HL-60 (cell line): ENCODE data around the gene LRRC43.

Source experiments
- DNase-seq, 2 experiments: peaks; one replicate each; pipeline ENCODE4 v3.0.0-alpha.2; 2010 to 2020; ENCODE audit warnings: low read depth in 1 of 2, low spot score in 1 of 2
- H3K27ac ChIP-seq: fragments of 250-450 bp; sonication (Bioruptor Pico); replicated peaks from 2 replicates; pipeline ENCODE4 v1.5.1; 2020; ENCODE audit warnings: mild to moderate bottlenecking, moderate library complexity
- H3K27me3 ChIP-seq: fragments of 250-450 bp; sonication (Bioruptor Pico); 2 replicates; pipeline ENCODE4 v1.5.1; 2021; ENCODE audit warnings: mild to moderate bottlenecking, moderate library complexity; ENCODE audit not compliant: insufficient read depth, poor library complexity, severe bottlenecking
- H3K4me3 ChIP-seq: replicated peaks from 2 replicates; pipeline ENCODE4 v1.5.1; 2011; ENCODE audit warnings: mild to moderate bottlenecking, control low read depth, low read length; ENCODE audit not compliant: insufficient read depth
- GABPA ChIP-seq: IDR thresholded peaks from 2 replicates; pipeline ENCODE4 v1.6.1; 2012; ENCODE audit warnings: low read depth
- POLR2AphosphoS5 ChIP-seq: IDR thresholded peaks from 2 replicates; pipeline ENCODE4 v1.6.1; 2012; ENCODE audit warnings: low read depth
- SPI1 ChIP-seq: IDR thresholded peaks from 2 replicates; pipeline ENCODE4 v1.6.1; 2012; ENCODE audit warnings: low read depth, mild to moderate bottlenecking, borderline replicate concordance
- TF ChIP-seq, protein P1 (sequence below): IDR thresholded peaks from one replicate; pipeline ENCODE4 v1.5.1; 2011; ENCODE audit warnings: low read length, control low read depth, inconsistent platforms; ENCODE audit not compliant: insufficient read depth
- TF ChIP-seq, protein P2 (sequence below): IDR thresholded peaks from 2 replicates; pipeline ENCODE4 v1.6.1; 2012; ENCODE audit warnings: low read depth; ENCODE audit not compliant: insufficient replicate concordance

Gene LRRC43

DNA sequence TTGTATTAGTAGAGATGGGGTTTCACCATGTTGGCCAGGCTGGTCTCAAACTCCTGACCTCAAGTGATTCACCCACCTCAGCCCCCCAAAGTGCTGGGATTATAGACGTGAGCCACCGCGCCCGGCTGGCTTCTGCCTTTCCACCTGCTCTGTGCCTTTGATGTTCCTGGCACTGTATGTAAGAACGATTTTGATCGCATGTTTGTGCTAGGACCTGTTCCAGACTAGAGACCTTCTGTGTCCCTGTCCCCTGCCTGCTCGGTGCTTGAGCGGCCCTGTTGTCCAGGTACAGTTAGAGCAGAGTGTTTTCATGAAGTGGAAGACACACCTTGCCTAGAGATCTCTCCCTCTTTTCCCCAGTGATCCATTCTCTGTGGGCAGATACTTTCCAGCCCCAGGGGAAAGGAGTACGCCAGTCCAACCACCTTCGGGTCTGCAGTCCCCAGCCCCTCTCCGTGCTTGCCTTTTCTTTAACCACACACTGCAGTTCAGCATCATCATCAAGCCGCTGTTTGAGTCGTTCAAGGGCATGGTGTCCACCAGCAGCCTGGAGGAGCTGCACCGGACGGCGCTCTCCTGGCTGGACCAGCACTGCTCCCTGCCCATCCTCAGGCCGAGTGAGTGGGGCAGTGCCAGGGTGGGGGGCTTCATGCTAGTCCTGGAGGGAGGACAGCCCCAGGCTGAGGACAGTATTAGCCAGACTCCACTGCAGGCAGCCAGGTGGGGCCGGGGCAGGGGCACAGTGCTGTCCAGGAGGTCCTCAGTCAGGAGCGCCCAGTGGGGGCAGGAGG, 42.3 kb upstream of the LRRC43 start:
- Histone ChIP-seq H3K27me3 (no peaks in the 10 kb centered on the region), H3K4me3 (no peak overlapping the region), H3K27ac (no peak overlapping the region)
- no peak for TF ChIP-seq SPI1
- TF ChIP-seq, protein P1, sequence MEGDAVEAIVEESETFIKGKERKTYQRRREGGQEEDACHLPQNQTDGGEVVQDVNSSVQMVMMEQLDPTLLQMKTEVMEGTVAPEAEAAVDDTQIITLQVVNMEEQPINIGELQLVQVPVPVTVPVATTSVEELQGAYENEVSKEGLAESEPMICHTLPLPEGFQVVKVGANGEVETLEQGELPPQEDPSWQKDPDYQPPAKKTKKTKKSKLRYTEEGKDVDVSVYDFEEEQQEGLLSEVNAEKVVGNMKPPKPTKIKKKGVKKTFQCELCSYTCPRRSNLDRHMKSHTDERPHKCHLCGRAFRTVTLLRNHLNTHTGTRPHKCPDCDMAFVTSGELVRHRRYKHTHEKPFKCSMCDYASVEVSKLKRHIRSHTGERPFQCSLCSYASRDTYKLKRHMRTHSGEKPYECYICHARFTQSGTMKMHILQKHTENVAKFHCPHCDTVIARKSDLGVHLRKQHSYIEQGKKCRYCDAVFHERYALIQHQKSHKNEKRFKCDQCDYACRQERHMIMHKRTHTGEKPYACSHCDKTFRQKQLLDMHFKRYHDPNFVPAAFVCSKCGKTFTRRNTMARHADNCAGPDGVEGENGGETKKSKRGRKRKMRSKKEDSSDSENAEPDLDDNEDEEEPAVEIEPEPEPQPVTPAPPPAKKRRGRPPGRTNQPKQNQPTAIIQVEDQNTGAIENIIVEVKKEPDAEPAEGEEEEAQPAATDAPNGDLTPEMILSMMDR: no peak
- TF ChIP-seq GABPA: no peak
- TF ChIP-seq, protein P2, sequence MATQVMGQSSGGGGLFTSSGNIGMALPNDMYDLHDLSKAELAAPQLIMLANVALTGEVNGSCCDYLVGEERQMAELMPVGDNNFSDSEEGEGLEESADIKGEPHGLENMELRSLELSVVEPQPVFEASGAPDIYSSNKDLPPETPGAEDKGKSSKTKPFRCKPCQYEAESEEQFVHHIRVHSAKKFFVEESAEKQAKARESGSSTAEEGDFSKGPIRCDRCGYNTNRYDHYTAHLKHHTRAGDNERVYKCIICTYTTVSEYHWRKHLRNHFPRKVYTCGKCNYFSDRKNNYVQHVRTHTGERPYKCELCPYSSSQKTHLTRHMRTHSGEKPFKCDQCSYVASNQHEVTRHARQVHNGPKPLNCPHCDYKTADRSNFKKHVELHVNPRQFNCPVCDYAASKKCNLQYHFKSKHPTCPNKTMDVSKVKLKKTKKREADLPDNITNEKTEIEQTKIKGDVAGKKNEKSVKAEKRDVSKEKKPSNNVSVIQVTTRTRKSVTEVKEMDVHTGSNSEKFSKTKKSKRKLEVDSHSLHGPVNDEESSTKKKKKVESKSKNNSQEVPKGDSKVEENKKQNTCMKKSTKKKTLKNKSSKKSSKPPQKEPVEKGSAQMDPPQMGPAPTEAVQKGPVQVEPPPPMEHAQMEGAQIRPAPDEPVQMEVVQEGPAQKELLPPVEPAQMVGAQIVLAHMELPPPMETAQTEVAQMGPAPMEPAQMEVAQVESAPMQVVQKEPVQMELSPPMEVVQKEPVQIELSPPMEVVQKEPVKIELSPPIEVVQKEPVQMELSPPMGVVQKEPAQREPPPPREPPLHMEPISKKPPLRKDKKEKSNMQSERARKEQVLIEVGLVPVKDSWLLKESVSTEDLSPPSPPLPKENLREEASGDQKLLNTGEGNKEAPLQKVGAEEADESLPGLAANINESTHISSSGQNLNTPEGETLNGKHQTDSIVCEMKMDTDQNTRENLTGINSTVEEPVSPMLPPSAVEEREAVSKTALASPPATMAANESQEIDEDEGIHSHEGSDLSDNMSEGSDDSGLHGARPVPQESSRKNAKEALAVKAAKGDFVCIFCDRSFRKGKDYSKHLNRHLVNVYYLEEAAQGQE: no peak
- no peak for TF ChIP-seq POLR2AphosphoS5
- no peak for DNase-seq

DNA sequence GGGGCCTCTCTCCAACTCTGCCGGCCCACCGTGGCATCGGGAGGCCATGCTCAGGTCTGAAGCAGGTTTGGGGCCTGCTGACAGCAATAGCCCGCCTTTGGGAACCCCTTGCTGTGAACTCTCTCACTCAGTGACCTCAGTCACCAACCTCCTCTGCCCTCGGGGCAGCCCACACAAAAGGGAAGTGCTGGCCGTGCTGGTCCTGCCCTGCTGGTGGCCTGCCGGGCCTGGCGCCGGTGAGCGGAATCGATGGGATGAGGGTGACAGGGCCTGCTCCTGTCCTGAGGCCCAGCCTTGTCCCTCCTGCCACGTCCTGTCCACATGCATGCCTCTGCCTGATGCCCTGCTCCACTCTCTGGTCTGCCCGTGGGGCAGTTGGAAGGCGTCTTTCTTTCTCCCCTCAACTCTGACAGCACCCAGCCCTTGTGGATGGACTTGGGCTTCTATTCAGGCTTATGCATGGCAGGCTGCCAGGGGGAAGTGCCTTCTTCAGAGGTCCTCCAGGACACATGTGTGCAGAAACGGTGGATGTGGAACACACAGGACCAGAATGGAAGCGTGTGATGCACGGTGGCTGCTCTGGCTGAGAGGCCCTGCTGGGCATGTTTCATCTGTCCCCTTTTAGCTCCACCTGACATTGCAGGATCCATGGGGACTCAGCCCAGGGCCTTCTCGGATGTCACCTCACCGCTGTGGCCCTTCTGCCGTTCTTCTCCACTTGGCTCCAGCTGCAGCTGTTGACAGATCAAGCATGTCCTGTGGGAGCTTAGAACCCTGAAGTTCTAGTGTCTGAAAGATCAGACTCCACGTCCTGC, 40.8 kb upstream of the LRRC43 start:
- H3K27me3 ChIP-seq: no peaks in the 10 kb centered on the region
- TF ChIP-seq GABPA (no peak), POLR2AphosphoS5 (no peak), SPI1 (no peak)
- TF ChIP-seq, protein P1: no peak
- TF ChIP-seq, protein P2: no peak
- DNase-seq: no peak
- no peak overlapping the region for H3K27ac ChIP-seq
- no peak overlapping the region for H3K4me3 ChIP-seq

DNA sequence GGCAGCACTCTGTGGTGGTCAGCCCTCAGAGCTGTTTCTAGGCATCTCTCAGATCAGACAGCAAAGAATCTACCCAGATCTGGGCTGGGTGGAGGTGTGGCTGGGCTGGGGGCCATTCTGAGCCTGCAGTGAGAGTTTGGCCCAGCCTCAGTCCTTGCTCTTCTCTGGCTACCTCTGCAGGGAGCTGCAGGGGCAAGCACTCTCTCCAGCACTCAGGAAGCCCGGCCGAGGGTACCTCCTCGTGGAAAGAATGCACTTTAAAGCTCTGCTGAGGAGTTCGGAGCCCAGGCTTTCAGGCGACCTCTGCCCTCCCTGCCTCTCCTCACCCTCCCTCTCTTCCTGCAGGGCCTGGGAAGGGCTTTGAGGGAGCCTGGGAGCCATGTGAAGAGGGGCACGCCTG, 40.1 kb upstream of the LRRC43 start:
- Histone ChIP-seq H3K4me3 (no peak overlapping the region), H3K27me3 (no peaks in the 10 kb centered on the region), H3K27ac (no peak overlapping the region)
- no peak for TF ChIP-seq POLR2AphosphoS5
- TF ChIP-seq, protein P1: no peak
- TF ChIP-seq GABPA: no peak
- no peak for TF ChIP-seq SPI1
- TF ChIP-seq, protein P2: no peak
- DNase-seq: no peak
